K562 (cell line): ENCODE measurements around the gene TNFRSF13B. TPM values are rescaled to one million over a fixed set of nuclear protein-coding genes. Genes with fewer than 3 reads are reported as not detected.

ENCODE experiments used
- BDP1 ChIP-seq: IDR thresholded peaks from 3 replicates; pipeline ENCODE4 v1.6.1; 2011; ENCODE audit not compliant: insufficient read length, insufficient read depth
- GTF2E2 ChIP-seq: fragments of 200-800 bp; sonication (Bioruptor generic); IDR thresholded peaks from 2 replicates; pipeline ENCODE4 v1.6.1; 2016; ENCODE audit warnings: missing genetic modification characterization, missing compliant biosample characterization
- MTA3 ChIP-seq: fragments of 450-650 bp; formaldehyde crosslinking; IDR thresholded peaks from 2 replicates; pipeline ENCODE4 v1.6.1; 2017; ENCODE audit warnings: mild to moderate bottlenecking, borderline replicate concordance
- NFIC ChIP-seq: fragments of 450-650 bp; IDR thresholded peaks from 2 replicates; pipeline ENCODE4 v1.6.1; 2017; ENCODE audit warnings: mild to moderate bottlenecking, inconsistent platforms
- NRF1 ChIP-seq, 2 experiments: fragments of 450-650 bp; IDR thresholded peaks in 1 of 2; conservative IDR thresholded peaks in 1 of 2; 2 replicates each; pipeline ENCODE4 v1.6.1; 2014; ENCODE audit warnings: mild to moderate bottlenecking in 2 of 2
- RBM34 ChIP-seq: fragments of 200-400 bp; formaldehyde crosslinking; IDR thresholded peaks from 2 replicates; pipeline ENCODE4 v1.6.1; 2018; ENCODE audit warnings: low read length, borderline replicate concordance; ENCODE audit not compliant: insufficient read depth
- SMAD1 ChIP-seq: fragments of 150-350 bp; IDR thresholded peaks from 2 replicates; pipeline ENCODE4 v1.6.1; 2014; ENCODE audit warnings: low read length, low read depth; ENCODE audit not compliant: partially characterized antibody
- SMAD2 ChIP-seq: fragments of 150-350 bp; IDR thresholded peaks from 2 replicates; pipeline ENCODE4 v1.6.1; 2014; ENCODE audit warnings: low read depth, mild to moderate bottlenecking, low read length
- ZNF134 ChIP-seq: fragments of 250-450 bp; sonication (Bioruptor Pico); conservative IDR thresholded peaks from 2 replicates; pipeline ENCODE4 v1.4.0; 2020
- ZNF282 ChIP-seq: sonication (generic); formaldehyde crosslinking; IDR thresholded peaks from 2 replicates; pipeline ENCODE4 v1.8.1; 2023; ENCODE audit warnings: missing genetic modification reagents
- ZNF76 ChIP-seq: fragments of 250-450 bp; sonication (Bioruptor Pico); IDR thresholded peaks from 2 replicates; pipeline ENCODE4 v1.4.0; 2020; ENCODE audit warnings: mild to moderate bottlenecking, moderate library complexity, borderline replicate concordance
- polyA plus RNA-seq, 8 experiments: library from polyadenylated mRNA; depleted of rRNA in 4 of 8; stranded (reverse) in 5 of 8; unstranded in 3 of 8; fragments of >200 nt; fragmentation: Nextera tagmentation in 2 of 8; fragmentation: Illumina TruSeq in 1 of 8; extraction: Ambion mirVana in 2 of 8; extraction: Trizol in 1 of 8; gene quantifications; 2 replicates each; pipeline versions ENCODE4 v1.2.1 to v1.2.3, GENCODE V29; 2011 to 2014; ENCODE audit warnings: inconsistent platforms in 1 of 8, missing spikeins in 1 of 8
- total RNA-seq, 7 experiments: library from RNA; depleted of rRNA in 6 of 7; stranded (reverse); fragments of >200 nt in 6 of 7; fragmentation: Illumina TruSeq in 2 of 7; extraction: Trizol in 2 of 7; gene quantifications; 2 replicates each; pipeline versions ENCODE4 v1.2.1 to v1.2.3, GENCODE V29; 2011 to 2021; ENCODE audit warnings: low replicate concordance in 1 of 7
- TF ChIP-seq, protein P1 (sequence below), 2 experiments: IDR thresholded peaks; 2 replicates each; pipeline ENCODE4 v1.6.1; 2012; ENCODE audit warnings: improper control_type of control experiment in 2 of 2, low read depth in 2 of 2, low read length in 2 of 2, borderline replicate concordance in 1 of 2
- TF ChIP-seq, protein P2 (sequence below): fragments of 450-650 bp; IDR thresholded peaks from 2 replicates; pipeline ENCODE4 v1.6.1; 2016; ENCODE audit warnings: borderline replicate concordance
- TF ChIP-seq, protein P3 (sequence below): fragments of 450-650 bp; IDR thresholded peaks from 2 replicates; pipeline ENCODE4 v1.6.1; 2016; ENCODE audit warnings: mild to moderate bottlenecking, moderate library complexity

Gene TNFRSF13B
- total and polyA plus RNA-seq, 9 of the 15 experiments (the other 6 are each of a cell fraction or from before 2014, with no cell fraction given): not detected

DNA sequence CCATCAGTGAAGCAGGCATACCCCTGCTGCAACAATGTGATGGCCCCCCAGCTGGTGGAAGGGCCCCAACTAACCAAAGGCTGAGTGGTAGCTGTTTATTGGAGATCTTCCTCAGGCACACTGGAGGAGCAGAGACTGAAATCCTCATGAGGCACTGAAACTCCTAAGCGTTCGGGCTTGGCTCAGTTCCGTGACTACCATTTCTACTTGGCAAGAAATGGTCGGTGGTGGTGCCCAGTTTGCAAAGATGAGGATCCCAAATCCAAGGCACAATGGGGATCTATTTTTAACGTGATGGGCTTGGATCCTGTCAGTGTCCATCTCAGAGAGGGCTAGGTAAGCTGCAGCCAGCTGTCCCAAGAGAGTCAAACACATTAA lies 82.8 kb downstream of the TNFRSF13B start (continued):
- no peak for TF ChIP-seq ZNF76
- TF ChIP-seq GTF2E2 (tag): no peak
- no peak for TF ChIP-seq NFIC
- no peak for TF ChIP-seq MTA3
- no peak for TF ChIP-seq RBM34
- TF ChIP-seq, protein P1, sequence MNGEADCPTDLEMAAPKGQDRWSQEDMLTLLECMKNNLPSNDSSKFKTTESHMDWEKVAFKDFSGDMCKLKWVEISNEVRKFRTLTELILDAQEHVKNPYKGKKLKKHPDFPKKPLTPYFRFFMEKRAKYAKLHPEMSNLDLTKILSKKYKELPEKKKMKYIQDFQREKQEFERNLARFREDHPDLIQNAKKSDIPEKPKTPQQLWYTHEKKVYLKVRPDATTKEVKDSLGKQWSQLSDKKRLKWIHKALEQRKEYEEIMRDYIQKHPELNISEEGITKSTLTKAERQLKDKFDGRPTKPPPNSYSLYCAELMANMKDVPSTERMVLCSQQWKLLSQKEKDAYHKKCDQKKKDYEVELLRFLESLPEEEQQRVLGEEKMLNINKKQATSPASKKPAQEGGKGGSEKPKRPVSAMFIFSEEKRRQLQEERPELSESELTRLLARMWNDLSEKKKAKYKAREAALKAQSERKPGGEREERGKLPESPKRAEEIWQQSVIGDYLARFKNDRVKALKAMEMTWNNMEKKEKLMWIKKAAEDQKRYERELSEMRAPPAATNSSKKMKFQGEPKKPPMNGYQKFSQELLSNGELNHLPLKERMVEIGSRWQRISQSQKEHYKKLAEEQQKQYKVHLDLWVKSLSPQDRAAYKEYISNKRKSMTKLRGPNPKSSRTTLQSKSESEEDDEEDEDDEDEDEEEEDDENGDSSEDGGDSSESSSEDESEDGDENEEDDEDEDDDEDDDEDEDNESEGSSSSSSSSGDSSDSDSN (IDR thresholded peaks at IDR 0.05; ENCODE audit: borderline replicate concordance in 1 of 2, low read depth in 2 of 2, low read length in 2 of 2): no peak
- TF ChIP-seq ZNF134 (CRISPR knock-in tag): no peak
- TF ChIP-seq ZNF282 (CRISPR knock-in tag): no peak
- TF ChIP-seq SMAD2: no peak
- TF ChIP-seq SMAD1: no peak
- no peak for TF ChIP-seq BDP1
- TF ChIP-seq, protein P2, sequence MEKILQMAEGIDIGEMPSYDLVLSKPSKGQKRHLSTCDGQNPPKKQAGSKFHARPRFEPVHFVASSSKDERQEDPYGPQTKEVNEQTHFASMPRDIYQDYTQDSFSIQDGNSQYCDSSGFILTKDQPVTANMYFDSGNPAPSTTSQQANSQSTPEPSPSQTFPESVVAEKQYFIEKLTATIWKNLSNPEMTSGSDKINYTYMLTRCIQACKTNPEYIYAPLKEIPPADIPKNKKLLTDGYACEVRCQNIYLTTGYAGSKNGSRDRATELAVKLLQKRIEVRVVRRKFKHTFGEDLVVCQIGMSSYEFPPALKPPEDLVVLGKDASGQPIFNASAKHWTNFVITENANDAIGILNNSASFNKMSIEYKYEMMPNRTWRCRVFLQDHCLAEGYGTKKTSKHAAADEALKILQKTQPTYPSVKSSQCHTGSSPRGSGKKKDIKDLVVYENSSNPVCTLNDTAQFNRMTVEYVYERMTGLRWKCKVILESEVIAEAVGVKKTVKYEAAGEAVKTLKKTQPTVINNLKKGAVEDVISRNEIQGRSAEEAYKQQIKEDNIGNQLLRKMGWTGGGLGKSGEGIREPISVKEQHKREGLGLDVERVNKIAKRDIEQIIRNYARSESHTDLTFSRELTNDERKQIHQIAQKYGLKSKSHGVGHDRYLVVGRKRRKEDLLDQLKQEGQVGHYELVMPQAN: no peak
- TF ChIP-seq, protein P3, sequence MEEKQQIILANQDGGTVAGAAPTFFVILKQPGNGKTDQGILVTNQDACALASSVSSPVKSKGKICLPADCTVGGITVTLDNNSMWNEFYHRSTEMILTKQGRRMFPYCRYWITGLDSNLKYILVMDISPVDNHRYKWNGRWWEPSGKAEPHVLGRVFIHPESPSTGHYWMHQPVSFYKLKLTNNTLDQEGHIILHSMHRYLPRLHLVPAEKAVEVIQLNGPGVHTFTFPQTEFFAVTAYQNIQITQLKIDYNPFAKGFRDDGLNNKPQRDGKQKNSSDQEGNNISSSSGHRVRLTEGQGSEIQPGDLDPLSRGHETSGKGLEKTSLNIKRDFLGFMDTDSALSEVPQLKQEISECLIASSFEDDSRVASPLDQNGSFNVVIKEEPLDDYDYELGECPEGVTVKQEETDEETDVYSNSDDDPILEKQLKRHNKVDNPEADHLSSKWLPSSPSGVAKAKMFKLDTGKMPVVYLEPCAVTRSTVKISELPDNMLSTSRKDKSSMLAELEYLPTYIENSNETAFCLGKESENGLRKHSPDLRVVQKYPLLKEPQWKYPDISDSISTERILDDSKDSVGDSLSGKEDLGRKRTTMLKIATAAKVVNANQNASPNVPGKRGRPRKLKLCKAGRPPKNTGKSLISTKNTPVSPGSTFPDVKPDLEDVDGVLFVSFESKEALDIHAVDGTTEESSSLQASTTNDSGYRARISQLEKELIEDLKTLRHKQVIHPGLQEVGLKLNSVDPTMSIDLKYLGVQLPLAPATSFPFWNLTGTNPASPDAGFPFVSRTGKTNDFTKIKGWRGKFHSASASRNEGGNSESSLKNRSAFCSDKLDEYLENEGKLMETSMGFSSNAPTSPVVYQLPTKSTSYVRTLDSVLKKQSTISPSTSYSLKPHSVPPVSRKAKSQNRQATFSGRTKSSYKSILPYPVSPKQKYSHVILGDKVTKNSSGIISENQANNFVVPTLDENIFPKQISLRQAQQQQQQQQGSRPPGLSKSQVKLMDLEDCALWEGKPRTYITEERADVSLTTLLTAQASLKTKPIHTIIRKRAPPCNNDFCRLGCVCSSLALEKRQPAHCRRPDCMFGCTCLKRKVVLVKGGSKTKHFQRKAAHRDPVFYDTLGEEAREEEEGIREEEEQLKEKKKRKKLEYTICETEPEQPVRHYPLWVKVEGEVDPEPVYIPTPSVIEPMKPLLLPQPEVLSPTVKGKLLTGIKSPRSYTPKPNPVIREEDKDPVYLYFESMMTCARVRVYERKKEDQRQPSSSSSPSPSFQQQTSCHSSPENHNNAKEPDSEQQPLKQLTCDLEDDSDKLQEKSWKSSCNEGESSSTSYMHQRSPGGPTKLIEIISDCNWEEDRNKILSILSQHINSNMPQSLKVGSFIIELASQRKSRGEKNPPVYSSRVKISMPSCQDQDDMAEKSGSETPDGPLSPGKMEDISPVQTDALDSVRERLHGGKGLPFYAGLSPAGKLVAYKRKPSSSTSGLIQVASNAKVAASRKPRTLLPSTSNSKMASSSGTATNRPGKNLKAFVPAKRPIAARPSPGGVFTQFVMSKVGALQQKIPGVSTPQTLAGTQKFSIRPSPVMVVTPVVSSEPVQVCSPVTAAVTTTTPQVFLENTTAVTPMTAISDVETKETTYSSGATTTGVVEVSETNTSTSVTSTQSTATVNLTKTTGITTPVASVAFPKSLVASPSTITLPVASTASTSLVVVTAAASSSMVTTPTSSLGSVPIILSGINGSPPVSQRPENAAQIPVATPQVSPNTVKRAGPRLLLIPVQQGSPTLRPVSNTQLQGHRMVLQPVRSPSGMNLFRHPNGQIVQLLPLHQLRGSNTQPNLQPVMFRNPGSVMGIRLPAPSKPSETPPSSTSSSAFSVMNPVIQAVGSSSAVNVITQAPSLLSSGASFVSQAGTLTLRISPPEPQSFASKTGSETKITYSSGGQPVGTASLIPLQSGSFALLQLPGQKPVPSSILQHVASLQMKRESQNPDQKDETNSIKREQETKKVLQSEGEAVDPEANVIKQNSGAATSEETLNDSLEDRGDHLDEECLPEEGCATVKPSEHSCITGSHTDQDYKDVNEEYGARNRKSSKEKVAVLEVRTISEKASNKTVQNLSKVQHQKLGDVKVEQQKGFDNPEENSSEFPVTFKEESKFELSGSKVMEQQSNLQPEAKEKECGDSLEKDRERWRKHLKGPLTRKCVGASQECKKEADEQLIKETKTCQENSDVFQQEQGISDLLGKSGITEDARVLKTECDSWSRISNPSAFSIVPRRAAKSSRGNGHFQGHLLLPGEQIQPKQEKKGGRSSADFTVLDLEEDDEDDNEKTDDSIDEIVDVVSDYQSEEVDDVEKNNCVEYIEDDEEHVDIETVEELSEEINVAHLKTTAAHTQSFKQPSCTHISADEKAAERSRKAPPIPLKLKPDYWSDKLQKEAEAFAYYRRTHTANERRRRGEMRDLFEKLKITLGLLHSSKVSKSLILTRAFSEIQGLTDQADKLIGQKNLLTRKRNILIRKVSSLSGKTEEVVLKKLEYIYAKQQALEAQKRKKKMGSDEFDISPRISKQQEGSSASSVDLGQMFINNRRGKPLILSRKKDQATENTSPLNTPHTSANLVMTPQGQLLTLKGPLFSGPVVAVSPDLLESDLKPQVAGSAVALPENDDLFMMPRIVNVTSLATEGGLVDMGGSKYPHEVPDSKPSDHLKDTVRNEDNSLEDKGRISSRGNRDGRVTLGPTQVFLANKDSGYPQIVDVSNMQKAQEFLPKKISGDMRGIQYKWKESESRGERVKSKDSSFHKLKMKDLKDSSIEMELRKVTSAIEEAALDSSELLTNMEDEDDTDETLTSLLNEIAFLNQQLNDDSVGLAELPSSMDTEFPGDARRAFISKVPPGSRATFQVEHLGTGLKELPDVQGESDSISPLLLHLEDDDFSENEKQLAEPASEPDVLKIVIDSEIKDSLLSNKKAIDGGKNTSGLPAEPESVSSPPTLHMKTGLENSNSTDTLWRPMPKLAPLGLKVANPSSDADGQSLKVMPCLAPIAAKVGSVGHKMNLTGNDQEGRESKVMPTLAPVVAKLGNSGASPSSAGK: no peak
- TF ChIP-seq NRF1 (conservative IDR thresholded peaks at IDR 0.05 in 1 of 2, IDR thresholded peaks at IDR 0.05 in 1 of 2): no peak
